IMR-90 (cell line): Measurements from ENCODE around the gene TPT1.

Experiments used
- BHLHE40 ChIP-seq: fragments of 150-350 bp; IDR thresholded peaks from 2 replicates; pipeline ENCODE4 v1.6.1; 2016; ENCODE audit warnings: mild to moderate bottlenecking, low read depth, low read length
- CEBPB ChIP-seq: IDR thresholded peaks from 2 replicates; pipeline ENCODE4 v1.6.1; 2012; ENCODE audit warnings: low read depth, low read length, improper control_type of control experiment
- CTCF ChIP-seq: conservative IDR thresholded peaks from 2 replicates; pipeline ENCODE4 v1.5.1; 2012; ENCODE audit warnings: mild to moderate bottlenecking, low read depth, low read length, improper control_type of control experiment
- FOS ChIP-seq: fragments of 150-350 bp; IDR thresholded peaks from 2 replicates; pipeline ENCODE4 v1.6.1; 2016; ENCODE audit warnings: low read depth, low read length
- MAFK ChIP-seq: IDR thresholded peaks from 2 replicates; pipeline ENCODE4 v1.6.1; 2012; ENCODE audit warnings: low read depth, low read length, improper control_type of control experiment
- MAZ ChIP-seq: IDR thresholded peaks from 2 replicates; pipeline ENCODE4 v1.6.1; 2012; ENCODE audit warnings: low read depth, mild to moderate bottlenecking, low read length, improper control_type of control experiment, moderate library complexity, borderline replicate concordance
- MXI1 ChIP-seq: IDR thresholded peaks from 2 replicates; pipeline ENCODE4 v1.6.1; 2012; ENCODE audit warnings: low read depth, mild to moderate bottlenecking, low read length, moderate library complexity, borderline replicate concordance
- POLR2A ChIP-seq: IDR thresholded peaks from 2 replicates; pipeline ENCODE4 v1.6.1; 2012; ENCODE audit warnings: mild to moderate bottlenecking, low read depth, low read length
- RAD21 ChIP-seq: IDR thresholded peaks from 2 replicates; pipeline ENCODE4 v1.6.1; 2012; ENCODE audit warnings: low read length, improper control_type of control experiment
- RCOR1 ChIP-seq: IDR thresholded peaks from 2 replicates; pipeline ENCODE4 v1.6.1; 2012; ENCODE audit warnings: mild to moderate bottlenecking, low read length, improper control_type of control experiment; ENCODE audit not compliant: insufficient replicate concordance
- RFX5 ChIP-seq: IDR thresholded peaks from 2 replicates; pipeline ENCODE4 v1.8.0; 2012; ENCODE audit warnings: low read depth, mild to moderate bottlenecking, low read length, moderate library complexity
- SMC3 ChIP-seq: fragments of 150-350 bp; IDR thresholded peaks from 2 replicates; pipeline ENCODE4 v1.6.1; 2016; ENCODE audit warnings: low read depth, mild to moderate bottlenecking, antibody characterized with exemption, low read length, moderate library complexity
- USF2 ChIP-seq: fragments of 150-350 bp; IDR thresholded peaks from 2 replicates; pipeline ENCODE4 v1.6.1; 2017; ENCODE audit warnings: mild to moderate bottlenecking, antibody characterized with exemption, low read length, low read depth

GRCh38 chr13:45361596-45362206 lies 20.7 kb upstream of the TPT1 start:
- no peak for TF ChIP-seq CTCF
- no peak for TF ChIP-seq POLR2A
- no peak for TF ChIP-seq FOS
- no peak for TF ChIP-seq MAFK
- no peak for TF ChIP-seq MXI1
- no peak for TF ChIP-seq USF2
- no peak for TF ChIP-seq SMC3
- no peak for TF ChIP-seq BHLHE40
- no peak for TF ChIP-seq RFX5
- no peak for TF ChIP-seq CEBPB
- TF ChIP-seq RCOR1 = no peak
- TF ChIP-seq RAD21 = no peak
- no peak for TF ChIP-seq MAZ
